GM10248 (cell line): ENCODE measurements around the gene EIF5A.

Source experiments
- CTCF ChIA-PET: fragments of 300-600 bp; sonication (Branson Sonifier 250); formaldehyde crosslinking; extraction: SDS; loops from one replicate; lab custom pipeline; 2021; ENCODE audit warnings: antibody characterized with exemption; lab: Yijun Ruan, JAX
- POLR2A ChIA-PET: fragments of 350-650 bp; sonication (Branson Sonifier 250); formaldehyde crosslinking; extraction: SDS; loops from one replicate; lab custom pipeline; 2020; ENCODE audit warnings: antibody characterized with exemption; lab: Yijun Ruan, JAX
- DNase-seq: peaks from one replicate; pipeline ENCODE4 v3.0.0; 2012; ENCODE audit errors: extremely low spot score
- CTCF ChIP-seq: IDR thresholded peaks from 2 replicates; pipeline ENCODE4 v1.5.1; 2012; ENCODE audit warnings: mild to moderate bottlenecking, low read depth; ENCODE audit errors: extremely low read depth, missing control alignments, control extremely low read depth

The EIF5A gene

GRCh38 chr17:7355573-7355972 lies 48.1 kb downstream of the EIF5A start:
- no peak for TF ChIP-seq CTCF
- no peak for DNase-seq
- ChIA-PET CTCF (interaction anchor here (0.6 to 4.8 kb wide), 53 partner anchors 8 to 355 kb away, joined by 3 to 55 read pairs (median 5); partner anchors contain the start of genes ACAP1, NEURL4, NLGN2 and PLSCR3), POLR2A (interaction anchor here (0.6 to 1.3 kb wide), 3 partner anchors 44 to 129 kb away, joined by 3 to 15 read pairs (median 4); no protein-coding TSS in a partner anchor)

GRCh38 chr17:7356072-7356549 lies 48.7 kb downstream of the EIF5A start:
- ChIA-PET CTCF (interaction anchor here (0.6 to 4.8 kb wide), 56 partner anchors 8 to 355 kb away, joined by 3 to 55 read pairs (median 4); partner anchors contain the start of genes ACAP1, NEURL4, NLGN2 and PLSCR3), POLR2A (interaction anchor here (0.6 to 1.3 kb wide), 3 partner anchors 43 to 129 kb away, joined by 3 to 15 read pairs (median 4); no protein-coding TSS in a partner anchor)
- DNase-seq, result peak; percentile 88
- peak; percentile 98 for TF ChIP-seq CTCF

GRCh38 chr17:7356756-7357155 lies 49.3 kb downstream of the EIF5A start:
- no peak for DNase-seq
- TF ChIP-seq CTCF, result no peak
- ChIA-PET CTCF (interaction anchor here (0.7 to 4.8 kb wide), 36 partner anchors 9 to 335 kb away, joined by 3 to 55 read pairs (median 6); partner anchors contain the start of genes ACAP1, NEURL4, NLGN2 and SENP3), POLR2A (no interaction called here)

- POLR2A ChIA-PET, result no interaction called here
- TF ChIP-seq CTCF, result no peak
- DNase-seq, result no peak
- CTCF ChIA-PET, result interaction anchor here (1.1 to 2.9 kb wide), 6 partner anchors 10 to 152 kb away, joined by 3 to 24 read pairs (median 10); partner anchors contain the start of gene NEURL4
Measured at GRCh38 chr17:7357381-7357780, 50.0 kb downstream of the EIF5A start.

- no peak for TF ChIP-seq CTCF
- ChIA-PET POLR2A (interaction anchor here (0.5 kb wide), 2 partner anchors 11 to 215 kb away, joined by 3 read pairs; no protein-coding TSS in a partner anchor), CTCF (interaction anchor here (1.0 to 3.7 kb wide), 4 partner anchors 73 to 199 kb away, joined by 3 to 14 read pairs (median 3); partner anchors contain the start of gene SENP3)
- no peak for DNase-seq
Measured at GRCh38 chr17:7361906-7362305, 54.5 kb downstream of the EIF5A start.
